Amniotic stem cell (primary cell): ENCODE results near the gene MYO1E.
"Not testable (repeated sequence)": the region's sequence is repeated elsewhere in the genome, so short reads cannot be mapped to it uniquely, and the experiment has no call there.

Experiments used
- DNase-seq: peaks from one replicate; lab custom pipeline; 2025; lab: John Stamatoyannopoulos, UW

The MYO1E gene

DNA sequence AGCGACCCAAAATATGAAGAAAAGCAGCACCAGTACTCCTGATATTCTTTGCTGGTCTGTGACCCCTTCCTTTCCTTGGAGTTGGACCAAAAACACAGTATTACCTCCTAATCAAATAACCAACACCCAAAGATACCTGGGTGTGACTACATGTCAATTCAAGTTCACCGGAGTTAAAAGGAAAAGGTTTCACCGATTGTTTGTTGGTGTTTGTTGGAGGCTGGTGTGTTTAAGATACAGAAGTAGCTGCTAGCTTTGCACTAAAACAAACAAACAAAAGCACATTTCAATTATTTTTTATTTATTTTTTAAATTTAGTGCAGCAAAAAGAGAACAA lies 81.5 kb downstream of the MYO1E start:
- no peak for DNase-seq

DNA sequence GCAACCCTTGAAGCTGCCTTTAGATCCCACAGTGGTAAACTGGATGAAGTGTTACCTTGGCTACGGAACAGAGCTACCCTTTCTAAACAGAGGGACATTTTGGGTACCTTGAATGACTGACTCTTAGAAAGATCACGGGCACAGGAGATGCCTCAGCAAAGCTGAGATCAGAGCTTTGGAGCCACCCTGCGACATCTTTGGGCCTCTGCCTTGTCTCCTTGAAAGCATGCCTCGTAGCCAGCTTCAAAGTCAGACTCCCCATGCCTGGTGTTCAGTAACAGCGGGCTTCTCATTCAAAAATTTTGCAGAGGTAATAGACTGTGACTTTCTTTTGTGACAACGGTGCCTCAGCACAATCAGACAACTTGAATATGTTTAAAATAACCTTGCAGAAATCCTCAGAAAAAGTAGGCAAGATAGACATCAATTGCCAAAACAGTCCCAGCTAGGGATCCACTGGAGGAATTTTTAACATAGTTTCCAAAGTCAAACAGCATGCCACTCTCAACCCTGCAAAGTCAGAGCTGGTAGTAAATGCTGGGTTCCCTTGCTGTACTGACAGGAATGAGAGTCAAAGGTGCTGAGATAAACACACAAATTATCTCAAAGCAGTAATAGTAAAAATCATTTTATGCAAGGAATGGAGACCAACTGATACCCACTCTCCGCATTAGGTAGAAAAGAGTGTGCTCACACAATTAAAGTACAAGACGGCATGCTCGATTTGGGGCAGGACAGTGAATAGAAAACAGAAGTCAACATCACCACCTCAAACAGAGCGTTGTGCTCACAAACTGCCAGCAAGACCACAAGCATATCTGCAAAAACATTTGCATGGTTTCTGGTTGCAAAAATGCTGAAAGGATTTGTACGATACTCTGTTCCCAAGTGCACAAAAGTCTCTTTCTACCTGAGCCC lies 82.1 kb downstream of the MYO1E start:
- DNase-seq: no peak

DNA sequence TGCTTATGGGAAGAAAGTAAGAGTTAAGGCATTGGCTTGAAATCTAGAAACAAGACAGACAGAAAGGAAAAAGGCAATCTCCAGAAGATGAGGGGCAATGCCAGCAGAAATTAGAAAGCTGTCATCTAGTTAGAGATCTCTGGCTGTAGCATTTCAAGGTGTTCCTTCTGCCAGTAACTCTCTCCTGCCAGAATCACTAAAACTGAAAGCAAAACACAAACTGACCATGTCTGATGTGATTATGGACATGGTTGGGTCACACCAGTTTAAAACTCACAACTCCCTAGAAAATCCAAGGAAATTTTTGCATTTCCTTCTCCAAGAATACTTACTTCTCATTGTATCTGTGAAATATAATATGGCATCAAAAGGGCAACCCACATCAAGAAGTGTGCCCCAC lies 83.1 kb downstream of the MYO1E start:
- DNase-seq: no peak

DNA sequence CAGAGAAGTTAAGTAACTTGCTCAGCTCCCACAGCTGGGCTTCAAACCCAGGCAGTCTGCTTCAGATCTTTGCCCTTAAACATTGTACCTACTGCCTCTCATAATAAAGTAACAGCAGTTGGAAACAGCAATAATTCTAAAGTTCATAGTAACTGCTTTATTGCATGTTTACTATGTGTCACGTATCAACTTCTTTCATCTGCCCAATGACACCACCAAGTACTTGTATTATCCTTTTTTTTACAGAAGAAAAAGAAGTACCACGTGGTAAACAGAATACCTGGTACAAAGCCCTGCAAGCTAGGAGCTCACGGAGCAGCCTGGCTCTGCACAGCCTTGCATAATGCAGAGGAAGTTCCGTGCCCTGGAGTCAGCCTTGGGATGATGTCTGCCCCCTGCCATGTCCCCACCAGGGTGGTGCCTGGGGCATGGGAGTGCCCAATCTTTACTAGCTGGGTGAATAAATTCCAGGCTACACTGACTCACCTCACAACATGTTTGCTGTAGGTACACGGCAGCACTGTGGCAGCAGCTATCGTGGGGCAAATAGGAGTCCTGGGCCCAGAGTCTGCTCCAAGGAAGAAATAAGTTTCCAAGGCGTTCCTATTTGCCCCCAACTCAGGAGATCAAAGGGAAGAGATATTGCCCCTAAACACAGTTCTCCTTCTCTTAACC lies 88.8 kb downstream of the MYO1E start:
- DNase-seq: no peak

DNA sequence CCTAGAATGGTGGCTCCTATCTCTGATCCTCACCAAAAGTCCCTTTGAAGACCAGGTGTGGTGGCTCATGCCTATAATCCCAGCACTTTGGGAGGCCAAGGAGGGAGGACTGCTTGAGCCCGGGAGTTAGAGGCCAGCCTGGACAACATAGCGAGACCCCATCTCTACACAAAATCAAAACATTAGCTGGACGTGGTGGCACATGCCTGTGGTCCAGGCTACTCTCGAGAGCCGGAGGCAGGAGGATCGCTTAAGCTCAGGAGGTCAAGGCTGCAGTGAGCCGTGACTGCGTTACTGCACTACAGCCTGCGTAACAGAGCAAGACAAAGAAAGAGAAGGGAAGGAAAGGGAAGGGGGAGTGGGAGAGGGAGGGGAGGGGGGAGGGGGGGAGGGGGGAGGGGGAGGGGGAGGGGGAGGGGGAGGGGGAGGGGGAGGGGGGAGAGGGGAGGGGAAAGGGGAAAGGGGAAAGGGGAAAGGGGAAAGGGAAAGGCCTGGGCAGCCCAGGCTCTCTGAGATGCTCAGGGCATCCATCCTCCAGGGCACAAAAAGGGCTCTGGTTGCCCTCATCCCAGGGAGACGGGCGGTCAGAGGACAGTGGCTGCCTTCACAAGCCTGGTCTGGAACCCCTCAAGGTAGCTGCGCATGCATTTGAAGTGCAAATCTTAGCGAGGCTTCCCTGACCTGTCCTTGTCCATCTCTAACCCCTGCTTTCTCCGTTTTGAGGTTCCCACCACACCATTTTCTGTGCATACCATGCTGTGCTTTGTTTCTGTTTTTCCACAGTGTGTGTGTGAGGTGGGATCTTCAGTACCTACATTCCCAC lies 89.9 kb downstream of the MYO1E start:
- DNase-seq: no peak

DNA sequence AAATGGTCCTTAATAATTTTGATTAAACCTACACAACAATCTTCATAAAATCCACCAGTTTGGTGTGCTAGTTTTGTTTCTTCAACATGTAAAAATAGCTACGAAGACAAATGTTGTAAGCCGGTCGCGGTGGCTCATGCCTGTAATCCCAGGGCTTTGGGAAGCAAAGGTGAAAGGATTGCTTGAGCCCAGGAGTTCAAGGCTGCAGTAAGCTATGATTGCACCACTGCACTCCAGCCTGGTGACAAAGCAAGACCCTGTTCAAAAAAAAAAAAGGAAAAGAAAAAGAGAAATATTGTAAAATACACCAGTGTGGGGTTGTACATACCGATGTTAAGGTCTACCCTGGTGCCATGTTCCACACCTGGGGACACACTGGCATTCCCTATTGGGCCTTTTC lies 91.0 kb downstream of the MYO1E start:
- DNase-seq: no peak

DNA sequence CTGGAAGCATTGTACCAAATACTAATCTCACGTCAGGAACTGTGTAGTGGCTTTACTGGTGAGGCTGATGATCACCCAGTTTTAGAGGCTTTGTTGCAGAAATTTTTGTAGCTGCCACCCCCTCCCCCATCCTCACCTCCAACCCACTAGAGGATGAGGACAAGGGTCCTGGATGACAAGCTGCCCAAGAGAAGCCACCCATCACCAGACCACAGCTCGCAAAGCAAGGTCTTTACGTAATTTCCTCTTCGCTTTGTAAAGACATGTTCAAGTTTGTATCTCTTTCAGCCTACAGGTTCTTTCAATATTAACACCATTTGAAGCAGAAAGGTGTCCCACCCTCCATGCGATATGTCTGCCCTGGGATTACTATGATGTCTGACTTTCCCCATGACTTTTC lies 91.8 kb downstream of the MYO1E start:
- DNase-seq: no peak

DNA sequence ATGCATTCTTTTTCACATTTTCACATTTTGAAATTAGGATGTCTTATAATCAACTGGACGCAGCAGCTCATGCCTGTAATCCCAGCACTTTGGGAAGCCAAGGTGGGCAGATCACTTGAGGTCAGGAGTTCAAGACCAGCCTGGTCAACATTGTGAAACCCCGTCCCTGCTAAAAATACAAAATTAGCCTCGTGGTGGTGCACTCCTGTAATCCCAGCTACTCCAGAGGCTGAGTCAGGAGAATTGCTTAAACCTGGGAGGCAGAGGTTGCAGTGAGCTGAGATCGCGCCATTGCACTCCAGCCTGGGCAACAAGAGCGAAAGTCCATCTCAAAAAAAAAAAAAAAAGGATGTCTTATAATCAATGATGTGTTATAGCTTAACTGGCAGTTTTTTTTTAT lies 92.4 kb downstream of the MYO1E start:
- not testable (repeated sequence) for DNase-seq

DNA sequence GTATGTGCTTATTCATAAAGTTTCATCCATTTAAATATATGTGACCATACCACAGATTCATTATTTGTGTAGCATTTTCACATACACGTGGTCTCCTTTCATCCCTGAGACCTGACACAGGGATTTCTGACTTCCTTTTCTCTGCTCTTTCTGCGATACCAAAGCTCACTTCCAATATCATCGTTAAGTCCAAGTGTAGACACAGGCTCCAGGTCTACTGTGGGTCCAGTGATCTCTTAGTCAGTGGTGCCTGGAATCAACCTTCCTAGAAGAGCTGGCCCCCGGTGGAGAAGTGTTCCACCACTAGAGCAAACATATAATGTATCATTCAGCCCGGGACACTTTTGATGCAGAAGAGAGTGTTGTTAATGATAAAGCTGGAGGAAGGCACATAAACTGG lies 93.6 kb downstream of the MYO1E start:
- DNase-seq: no peak

DNA sequence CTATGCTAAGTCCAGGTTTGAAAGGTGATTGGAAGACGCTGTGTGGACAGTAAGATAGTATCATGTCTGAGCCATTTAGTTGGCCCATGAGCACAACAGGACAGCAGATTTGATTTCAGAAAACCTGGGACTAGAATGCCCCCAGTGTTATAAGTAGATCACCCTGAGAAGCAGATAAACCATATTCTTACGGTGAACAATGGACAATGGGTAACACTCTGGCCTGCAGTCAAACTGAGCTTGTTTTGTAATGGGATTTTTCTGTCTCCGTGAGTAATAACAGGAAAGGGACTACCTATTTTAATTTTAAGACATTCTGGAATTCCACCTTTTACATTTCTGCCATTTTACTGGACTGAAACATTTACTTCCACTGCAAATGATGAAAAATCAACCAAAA lies 94.6 kb downstream of the MYO1E start:
- DNase-seq: no peak

DNA sequence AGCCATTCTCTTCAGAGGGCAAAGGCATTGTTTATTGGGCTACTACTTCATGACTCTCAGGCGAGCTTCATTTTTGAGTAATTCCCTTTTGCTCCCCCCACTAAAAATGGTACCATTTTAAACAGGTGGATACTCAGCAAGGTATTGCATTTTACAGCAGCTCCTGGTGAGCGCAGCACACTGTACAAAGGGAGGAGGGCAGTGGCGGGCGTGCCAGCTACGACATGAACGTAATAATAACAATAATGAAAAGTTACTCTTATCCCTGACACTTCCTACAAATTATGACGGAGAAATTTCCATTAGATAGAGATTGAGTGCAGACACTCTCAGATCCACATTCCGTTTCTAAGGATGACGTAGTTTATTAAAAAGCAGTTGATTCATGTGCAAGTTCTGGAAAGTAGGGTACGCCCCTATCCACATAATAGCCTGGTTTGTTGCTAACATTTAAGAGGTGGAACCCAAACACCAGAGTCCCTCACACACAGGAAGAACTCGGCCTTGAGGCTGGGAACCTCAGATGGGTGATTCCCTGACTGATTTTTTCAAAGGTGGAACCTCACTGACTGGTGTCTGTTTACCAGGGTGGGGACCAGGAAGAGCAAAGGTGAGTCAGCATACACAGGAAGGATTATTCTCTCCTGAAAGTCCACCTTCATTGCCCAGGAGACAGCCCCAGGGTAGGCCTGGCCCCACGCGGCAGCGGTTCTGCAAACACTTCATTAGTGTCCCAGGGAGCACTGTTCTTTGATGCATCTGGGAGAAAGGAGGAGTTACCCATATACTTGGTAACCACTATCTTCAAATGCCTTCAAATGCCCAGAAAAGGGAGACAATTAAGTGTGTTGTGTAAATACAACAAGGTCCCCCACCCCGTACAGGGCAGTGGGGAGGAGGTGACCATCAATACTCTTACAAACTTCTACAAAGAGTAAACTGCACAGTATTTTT lies 96.2 kb downstream of the MYO1E start:
- no peak for DNase-seq

DNA sequence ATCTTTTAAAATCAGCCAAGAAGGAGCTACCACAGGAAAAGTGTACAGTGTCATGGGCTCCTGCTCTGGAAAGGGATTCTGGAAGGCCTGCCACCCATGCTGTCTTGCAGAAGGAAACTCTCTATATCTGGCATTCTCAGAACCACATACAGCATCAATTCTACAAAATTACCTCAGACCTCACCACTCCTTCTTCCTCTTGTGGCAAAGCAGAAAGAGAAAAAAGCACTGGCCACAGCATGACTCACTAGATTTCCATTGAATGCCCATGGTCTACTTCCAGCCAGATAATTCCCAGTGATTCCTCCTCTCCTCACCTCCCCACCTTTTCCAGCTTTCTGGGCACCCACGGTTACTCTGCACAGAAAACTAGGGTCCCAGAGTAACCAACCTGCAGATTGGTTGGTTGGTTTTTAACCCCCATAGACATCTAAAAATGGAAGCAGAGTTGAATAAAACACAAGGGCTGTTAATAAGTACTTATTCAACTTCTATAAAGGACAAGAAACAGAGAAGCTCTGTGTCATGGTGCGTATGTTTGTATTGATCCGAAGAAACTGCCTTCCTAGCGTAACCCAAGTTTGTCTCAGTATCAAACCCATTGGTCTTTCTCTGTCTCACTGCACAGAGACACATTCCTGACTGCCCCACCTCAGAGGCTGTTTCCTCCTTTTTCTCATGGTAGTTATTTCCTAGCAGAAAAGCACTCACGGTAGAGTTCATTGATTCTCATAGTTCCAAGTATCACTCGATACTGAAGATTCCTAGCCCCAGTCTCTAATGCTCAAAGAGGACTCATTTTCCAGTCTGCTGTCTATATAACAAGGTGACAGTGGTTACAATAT lies 98.3 kb downstream of the MYO1E start:
- no peak for DNase-seq

DNA sequence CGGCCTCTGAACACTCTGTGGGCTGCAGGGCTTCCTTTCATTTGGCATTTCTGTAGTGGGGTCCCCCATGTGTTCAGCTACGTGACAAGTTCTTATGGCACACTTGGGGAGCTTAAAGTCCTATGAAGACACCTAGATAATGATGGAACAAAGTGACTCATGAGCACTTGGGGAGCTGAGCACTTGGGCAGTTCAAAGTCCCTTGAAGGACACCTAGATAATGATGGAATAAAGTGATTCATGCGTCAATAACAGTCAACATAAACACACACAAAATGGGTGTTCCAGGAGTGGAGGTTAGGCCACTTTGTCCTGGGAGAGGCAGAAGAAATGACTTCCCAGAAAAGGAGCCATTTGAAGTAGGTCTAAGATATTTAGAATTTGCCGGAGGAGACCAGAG lies 99.4 kb downstream of the MYO1E start:
- DNase-seq: no peak

DNA sequence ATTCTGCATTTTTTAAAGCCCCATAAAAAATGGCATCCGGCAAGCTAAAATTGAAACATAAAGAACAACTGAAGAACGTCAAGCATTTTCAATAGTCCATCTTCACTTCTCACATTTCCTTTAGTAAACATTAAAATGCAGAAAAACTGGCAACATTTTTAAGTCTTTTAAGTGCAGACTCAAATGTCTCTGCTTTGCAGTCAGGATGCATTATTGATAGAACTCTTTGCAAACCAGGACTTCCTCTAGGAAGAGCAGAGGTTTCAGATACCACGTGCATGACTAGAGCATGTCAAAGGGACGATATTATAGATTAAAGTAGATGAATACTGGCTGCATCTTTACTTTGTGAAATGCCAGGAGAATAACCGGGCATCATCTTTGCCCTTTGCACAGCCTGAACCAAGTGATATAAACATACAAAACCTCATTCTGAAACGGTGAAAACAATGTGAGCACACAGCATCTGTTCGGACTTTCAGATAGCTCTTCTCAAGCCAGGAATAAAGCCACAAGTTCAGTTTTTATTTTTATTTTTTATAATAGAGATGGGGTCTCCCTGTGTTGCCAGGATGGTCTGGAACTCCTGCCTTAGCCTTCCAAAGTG lies 101.0 kb downstream of the MYO1E start:
- DNase-seq: no peak

DNA sequence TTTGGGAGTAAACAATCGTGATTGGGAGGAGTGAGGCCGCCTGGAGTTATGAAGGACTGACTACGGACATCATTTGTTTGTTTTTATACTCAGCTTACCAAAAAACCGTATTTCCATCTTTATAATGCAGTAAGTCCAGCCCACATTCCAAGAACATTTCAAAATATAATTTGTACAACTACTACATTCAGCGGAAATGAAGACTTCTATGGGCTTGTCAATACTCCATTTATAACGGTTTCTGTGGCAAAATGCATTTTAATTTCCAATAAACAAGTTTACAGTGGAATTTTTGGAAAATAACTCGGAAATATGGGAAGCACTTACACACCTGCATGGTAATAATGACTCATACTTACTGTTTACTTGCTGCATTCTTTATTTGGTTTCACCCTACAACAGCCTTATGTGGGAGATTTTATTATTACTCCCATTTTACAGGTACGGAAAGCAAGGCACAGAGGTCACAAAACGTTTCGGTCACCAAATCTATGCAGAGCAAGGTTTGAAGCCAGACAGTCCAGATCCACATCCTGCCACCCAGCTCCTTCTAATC lies 103.7 kb downstream of the MYO1E start:
- no peak for DNase-seq

DNA sequence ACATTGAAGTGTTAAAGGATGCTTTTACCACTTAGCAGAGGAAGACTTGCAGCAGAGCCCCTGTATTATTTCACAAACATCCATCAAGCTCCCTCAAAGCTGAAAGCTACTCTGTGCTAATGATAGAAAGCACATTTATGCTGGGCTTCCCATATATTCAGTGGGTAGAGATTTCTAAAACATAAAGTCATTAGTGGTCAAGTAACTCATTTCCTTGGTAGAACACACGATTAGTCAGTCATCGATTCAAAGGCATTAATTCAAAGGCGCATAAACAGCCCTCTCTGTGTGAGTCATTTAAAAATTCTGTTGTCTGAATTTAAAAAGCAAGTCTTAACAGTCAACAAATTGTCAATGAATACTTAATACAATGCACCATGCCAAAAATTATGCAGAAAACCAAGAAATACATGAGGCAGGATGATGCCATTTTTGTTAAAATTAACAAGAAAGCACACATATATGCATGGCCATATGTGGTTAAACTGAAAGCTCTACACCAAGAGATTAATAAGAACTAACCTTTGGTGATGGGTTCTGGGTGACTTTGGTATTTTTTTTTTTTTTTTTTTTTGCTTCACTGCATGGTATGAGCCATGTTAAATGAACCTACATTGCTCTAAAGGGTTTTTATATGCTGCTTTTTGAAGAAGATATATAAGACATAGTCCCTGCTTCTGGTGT lies 104.4 kb downstream of the MYO1E start:
- DNase-seq: no peak

DNA sequence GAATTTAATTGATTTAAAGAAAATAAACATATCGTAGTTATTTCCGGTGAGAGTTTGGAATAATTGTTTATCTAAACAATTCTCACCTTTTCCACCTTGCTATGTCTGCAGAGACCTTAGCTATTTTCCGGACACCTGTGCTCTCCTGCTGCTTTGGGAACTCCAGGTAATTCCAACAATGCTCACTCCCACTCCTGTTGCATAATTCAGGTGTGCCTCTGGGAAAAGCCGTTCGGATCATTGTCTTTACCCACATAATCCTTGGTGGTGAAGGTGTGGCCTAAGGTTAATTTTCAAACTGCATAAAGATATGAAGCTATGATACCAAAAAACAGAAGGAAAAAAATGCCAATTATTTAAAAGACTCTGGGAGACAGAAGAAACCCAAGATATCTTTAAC lies 106.6 kb downstream of the MYO1E start:
- DNase-seq: no peak

DNA sequence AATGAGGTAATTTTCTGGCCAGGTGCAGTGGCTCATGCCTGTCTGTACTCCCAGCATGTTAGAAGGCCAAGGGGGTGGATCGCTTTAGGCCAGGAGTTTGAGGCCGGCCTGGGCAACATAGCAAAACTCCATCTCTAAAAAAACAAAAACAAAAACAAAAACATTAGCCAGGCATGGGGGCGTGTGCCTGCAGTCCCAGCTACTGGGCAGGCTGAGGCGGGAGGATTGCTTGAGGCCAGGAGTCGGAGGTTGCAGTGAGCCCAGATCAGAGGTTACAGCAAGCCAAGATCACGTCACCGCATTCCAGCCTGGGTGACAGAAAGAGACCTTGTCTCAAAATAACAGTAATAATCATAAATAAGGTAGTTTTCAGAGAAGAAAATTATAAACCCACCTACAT lies 110.4 kb downstream of the MYO1E start:
- DNase-seq: no peak

DNA sequence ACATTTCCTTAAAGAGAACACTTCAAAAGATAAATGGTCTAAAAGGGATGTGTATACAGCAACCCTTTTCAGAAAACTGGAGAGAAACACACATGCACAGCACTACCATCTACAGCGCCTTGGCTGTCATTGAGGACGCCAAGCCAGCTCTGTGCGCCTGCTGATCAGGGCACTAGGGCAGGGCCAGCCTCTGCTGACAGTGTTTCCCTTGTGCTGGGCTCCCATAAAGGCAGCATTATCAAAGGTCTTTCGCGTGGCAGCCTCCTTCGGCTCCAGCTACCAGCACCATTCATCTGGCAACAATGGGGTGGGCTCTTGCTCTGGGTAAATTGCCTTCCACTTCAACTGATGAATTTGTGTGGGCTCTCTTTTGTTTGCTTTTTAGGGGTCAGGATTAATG lies 112.6 kb downstream of the MYO1E start:
- DNase-seq: no peak
